ENCODE data around the gene NAV2.

NAV2 gene

GRCh38 chr11:20031155-20032001, 318.7 kb downstream of the NAV2 start:
- H3K4me3 ChIP-seq (ENCODE audit: low read length): no peak overlapping the region
- no peak for TF ChIP-seq ZNF274 (IDR thresholded peaks at IDR 0.05; ENCODE audit: low read depth, low read length)

DNA sequence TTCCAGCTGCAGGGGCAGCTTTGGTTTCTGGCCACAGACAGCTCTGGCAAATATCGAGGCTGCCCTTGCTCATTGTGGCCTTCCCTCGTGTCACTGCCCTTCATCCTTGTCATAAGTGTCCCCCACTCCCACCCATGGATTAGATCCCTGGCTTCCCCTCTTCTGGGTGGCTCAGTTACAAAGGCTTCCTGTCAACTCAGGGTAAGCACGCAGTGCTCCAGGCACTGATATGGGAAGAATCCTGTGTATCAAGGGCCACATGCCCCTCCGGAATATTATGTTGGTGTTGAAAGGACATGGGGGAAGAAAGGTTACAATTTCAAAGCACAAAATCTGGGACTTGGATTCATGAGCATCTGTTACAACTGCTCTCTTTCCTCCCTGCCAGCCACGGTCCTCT, 319.5 kb downstream of the NAV2 start:
- no peak for TF ChIP-seq ZNF274 (IDR thresholded peaks at IDR 0.05; ENCODE audit: low read depth, low read length)

DNA sequence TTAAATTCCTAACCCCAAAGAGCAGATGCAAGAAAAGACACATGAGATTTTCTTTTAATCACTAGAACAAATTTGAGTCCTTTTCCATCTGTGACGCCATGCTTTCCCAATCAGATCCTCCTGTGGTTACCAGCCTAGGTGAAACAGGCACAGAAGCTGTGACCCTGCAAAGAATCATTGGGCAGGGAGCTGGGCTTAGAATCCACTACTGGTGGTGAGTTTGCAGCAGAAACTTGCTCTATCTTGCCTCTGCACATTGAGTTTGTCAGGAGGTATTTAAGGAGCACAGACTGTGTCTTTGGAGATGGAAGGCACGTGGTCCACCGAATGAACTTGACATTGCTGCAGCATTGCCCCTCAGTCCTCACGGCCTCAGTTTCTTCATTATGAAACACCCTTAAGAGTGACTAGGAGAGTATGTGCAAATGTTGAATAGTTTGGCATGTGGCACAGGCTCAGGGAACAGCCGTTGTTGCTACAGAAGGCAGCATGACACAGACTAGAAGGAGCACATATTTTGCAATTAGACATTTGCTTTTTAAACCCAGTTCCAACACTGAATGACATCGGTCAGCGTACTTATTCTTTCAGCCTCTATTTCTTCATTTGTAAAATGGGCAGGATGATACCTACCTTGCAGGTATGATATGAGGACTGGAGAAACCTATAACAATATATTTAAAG, 320.1 kb downstream of the NAV2 start:
- no peak overlapping the region for H3K4me3 ChIP-seq (ENCODE audit: low read length)
- no peak for TF ChIP-seq ZNF274 (IDR thresholded peaks at IDR 0.05; ENCODE audit: low read depth, low read length)

More for the DNA sequence above, 319.5 kb downstream of the NAV2 start:
- H3K4me3 ChIP-seq (ENCODE audit: low read length): no peak overlapping the region

GRCh38 chr11:20033806-20034205, 321.2 kb downstream of the NAV2 start:
- TF ChIP-seq ZNF274 (IDR thresholded peaks at IDR 0.05; ENCODE audit: low read depth, low read length): no peak
- H3K4me3 ChIP-seq (ENCODE audit: low read length): no peak overlapping the region

GRCh38 chr11:20034941-20035340, 322.3 kb downstream of the NAV2 start:
- no peak overlapping the region for H3K4me3 ChIP-seq (ENCODE audit: low read length)
- TF ChIP-seq ZNF274 (IDR thresholded peaks at IDR 0.05; ENCODE audit: low read depth, low read length): no peak

- H3K4me3 ChIP-seq (ENCODE audit: low read length): no peak overlapping the region
- TF ChIP-seq ZNF274 (IDR thresholded peaks at IDR 0.05; ENCODE audit: low read depth, low read length): no peak
Measured at GRCh38 chr11:20035375-20035700, 322.7 kb downstream of the NAV2 start.

DNA sequence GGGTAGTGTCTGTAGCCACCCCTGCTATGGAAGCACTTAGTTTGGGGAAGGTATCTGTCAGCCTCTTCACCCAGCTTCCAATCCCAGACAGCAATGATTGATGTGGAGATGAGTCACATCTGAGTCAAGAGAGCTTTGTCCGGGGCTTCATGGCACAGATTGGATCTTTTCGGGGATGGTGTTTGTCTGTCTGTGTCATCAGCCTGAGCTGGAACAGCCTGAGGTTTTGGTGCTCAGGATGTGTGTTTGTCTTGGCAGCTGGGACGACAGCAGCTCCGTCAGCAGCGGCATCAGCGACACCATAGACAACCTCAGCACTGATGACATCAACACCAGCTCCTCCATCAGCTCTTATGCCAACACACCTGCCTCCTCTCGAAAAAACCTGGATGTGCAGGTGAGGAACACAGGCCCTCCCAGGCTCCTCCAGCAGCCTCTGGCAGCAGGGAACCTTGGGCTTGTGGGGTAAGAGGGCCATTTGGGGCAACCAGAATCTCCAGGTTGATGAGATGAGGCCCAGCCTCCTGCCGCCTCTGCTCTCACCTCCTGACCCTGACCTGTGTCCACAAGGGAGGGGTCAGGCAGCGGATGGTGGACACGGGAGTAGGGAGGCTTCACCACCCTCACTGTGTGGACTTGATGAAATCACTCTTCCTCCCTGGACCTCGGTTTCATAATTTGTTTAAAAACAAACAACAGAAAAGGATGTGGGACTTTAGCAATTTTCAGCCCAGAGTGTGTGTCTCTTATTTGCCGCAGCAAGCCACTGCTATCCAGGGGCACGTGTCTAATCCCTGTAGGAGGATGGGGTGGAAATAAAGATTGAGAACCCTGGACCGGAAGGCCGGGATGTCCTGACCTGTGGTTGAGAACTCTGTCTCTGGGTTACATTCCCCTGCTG, 323.3 kb downstream of the NAV2 start:
- no peak for TF ChIP-seq ZNF274 (IDR thresholded peaks at IDR 0.05; ENCODE audit: low read depth, low read length)
- H3K4me3 ChIP-seq (ENCODE audit: low read length): no peak overlapping the region

DNA sequence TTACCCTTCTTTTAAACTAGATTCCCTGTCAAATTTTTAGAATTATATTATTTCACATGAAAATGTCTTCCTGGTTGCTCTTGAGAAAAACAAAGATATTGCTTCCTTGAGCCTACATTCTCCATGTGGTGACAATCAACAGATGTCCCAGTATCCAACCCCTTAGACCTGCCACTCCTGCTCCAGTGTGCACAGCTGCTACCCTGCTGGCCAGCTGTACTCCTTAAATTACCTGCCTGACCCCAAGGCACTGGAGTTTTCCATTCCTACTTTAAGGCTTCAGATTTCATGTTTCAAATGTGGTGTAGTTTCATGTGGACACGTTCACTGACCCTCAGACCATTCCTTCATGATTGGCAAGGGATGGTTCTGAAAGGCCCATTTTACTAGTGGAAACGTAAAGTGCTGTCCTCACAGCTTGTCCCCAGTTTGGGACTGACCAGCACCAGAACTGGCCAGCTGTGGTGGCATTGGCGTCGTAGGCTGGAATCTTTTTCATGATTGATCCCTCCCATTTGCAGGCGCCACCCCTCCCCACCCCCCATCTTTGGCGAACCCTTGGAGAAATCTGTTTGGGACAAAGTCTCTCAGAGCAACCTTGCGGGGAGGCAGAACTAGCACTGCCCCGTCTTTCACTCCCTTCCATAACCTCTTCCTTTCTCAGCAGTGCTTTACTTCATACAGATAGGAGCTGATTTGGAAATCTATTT, 324.1 kb downstream of the NAV2 start:
- TF ChIP-seq ZNF274 (IDR thresholded peaks at IDR 0.05; ENCODE audit: low read depth, low read length): no peak
- no peak overlapping the region for H3K4me3 ChIP-seq (ENCODE audit: low read length)

- no peak for TF ChIP-seq ZNF274 (IDR thresholded peaks at IDR 0.05; ENCODE audit: low read depth, low read length)
- H3K4me3 ChIP-seq (ENCODE audit: low read length): no peak overlapping the region
Measured at GRCh38 chr11:20037396-20038153, 324.9 kb downstream of the NAV2 start.

GRCh38 chr11:20038412-20038811, 325.8 kb downstream of the NAV2 start:
- TF ChIP-seq ZNF274 (IDR thresholded peaks at IDR 0.05; ENCODE audit: low read depth, low read length): no peak
- H3K4me3 ChIP-seq (ENCODE audit: low read length): no peak overlapping the region

- H3K4me3 ChIP-seq (ENCODE audit: low read length): no peak overlapping the region
- no peak for TF ChIP-seq ZNF274 (IDR thresholded peaks at IDR 0.05; ENCODE audit: low read depth, low read length)
Measured at GRCh38 chr11:20038972-20039371, 326.3 kb downstream of the NAV2 start.

DNA sequence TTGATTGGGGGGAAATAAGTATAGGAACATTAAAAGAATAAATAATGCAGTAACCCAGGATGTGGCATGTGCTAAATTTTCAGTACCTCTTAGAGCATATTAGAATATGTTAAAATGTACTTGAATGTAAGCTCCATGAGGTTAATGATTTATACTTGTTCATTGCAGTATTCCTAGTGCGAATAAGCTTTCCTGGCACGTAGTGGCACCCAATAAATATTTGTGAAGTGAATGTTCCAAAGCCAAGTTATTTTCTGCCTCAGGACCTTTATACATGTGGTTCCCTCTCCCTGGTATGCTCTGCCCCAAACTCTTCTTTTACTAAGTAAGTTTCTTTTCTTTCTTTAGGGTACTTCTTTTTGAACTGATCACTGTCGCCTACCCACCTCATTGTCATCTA, 328.9 kb downstream of the NAV2 start:
- TF ChIP-seq ZNF274 (IDR thresholded peaks at IDR 0.05; ENCODE audit: low read depth, low read length): no peak
- H3K4me3 ChIP-seq (ENCODE audit: low read length): no peak overlapping the region

DNA sequence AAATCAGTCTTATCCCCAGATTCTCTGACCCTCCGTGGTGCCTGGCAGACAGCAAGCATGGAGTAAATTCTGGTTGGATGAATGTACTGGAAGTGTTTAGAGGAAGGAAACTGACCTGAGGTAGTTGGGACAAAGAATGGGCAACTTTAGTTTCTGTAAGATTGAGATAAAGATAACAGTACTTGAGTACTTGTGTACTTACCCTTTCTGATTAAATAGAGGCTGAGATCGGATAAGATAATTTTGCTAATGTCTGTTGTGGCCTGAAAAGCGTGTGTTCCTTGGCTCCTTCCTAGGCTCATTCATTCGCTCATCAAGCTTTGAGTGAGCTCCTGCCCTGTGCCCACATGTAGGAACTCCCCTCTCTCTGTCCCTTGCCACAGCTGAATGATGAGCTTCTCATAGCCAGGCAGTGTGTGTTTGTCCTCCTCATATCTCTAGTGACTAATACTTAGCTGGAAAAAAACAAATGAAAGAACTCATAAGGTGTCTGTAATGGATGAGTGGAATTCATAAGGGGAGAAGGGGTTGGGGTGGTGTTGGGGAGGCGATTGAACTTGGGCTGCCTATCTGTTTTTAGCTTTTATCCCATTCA, 329.5 kb downstream of the NAV2 start:
- TF ChIP-seq ZNF274 (IDR thresholded peaks at IDR 0.05; ENCODE audit: low read depth, low read length): no peak

More for the DNA sequence above, 329.5 kb downstream of the NAV2 start:
- no peak overlapping the region for H3K4me3 ChIP-seq (ENCODE audit: low read length)
